GM12878 (cell line): Measurements from ENCODE around the gene TRAK2. TPM values are rescaled to one million over a fixed set of nuclear protein-coding genes. Genes with fewer than 3 reads are reported as not detected.

Experiments used
- ATAC-seq: fragments of 200-7000 bp; cut with Tn5 transposase; 3 replicates; pipeline ENCODE4 v1.9.1; 2020; ENCODE audit warnings: mild to moderate bottlenecking, moderate library complexity
- BruUV-seq: library from RNA; stranded (reverse); fragments of 400-500 nt; replicated peaks from 2 replicates; lab custom pipeline; 2021; lab: Mats Ljungman, UMichigan
- CTCF ChIA-PET: fragments of 300-600 bp; sonication (Branson Sonifier 250); formaldehyde crosslinking; extraction: SDS; loops from one replicate; lab custom pipeline; 2021; ENCODE audit warnings: inconsistent platforms; lab: Yijun Ruan, JAX
- POLR2A ChIA-PET: fragments of 350-600 bp; formaldehyde crosslinking; extraction: SDS; loops from one replicate; lab custom pipeline; 2021; ENCODE audit warnings: inconsistent platforms; lab: Charles Lee
- RAD21 ChIA-PET: fragments of 300-600 bp; sonication (Branson Sonifier 250); formaldehyde crosslinking; loops from one replicate; lab custom pipeline; 2023; ENCODE audit warnings: antibody characterized with exemption; ENCODE audit not compliant: unreplicated experiment; lab: Charles Lee
- SMC1A ChIA-PET: fragments of 300-600 bp; sonication (Branson Sonifier 250); formaldehyde crosslinking; loops from one replicate; lab custom pipeline; 2023; ENCODE audit not compliant: unreplicated experiment, uncharacterized antibody; lab: Charles Lee
- DNase-seq: peaks from one replicate; pipeline ENCODE4 v3.0.0-alpha.2; 2011; ENCODE audit warnings: low read depth, low spot score
- FAIRE-seq: peaks from 3 replicates; lab custom pipeline; 2011; peaks lifted over from hg19 to GRCh38; lab: Jason Lieb, UNC
- H2AFZ ChIP-seq: 2 replicates; pipeline ENCODE4 v1.6.0; 2011; ENCODE audit warnings: low read depth, low read length, control low read depth; ENCODE audit not compliant: control insufficient read depth
- H3K27ac ChIP-seq: 2 replicates; pipeline ENCODE4 v1.5.1; 2011; ENCODE audit warnings: control low read depth; ENCODE audit not compliant: control insufficient read depth, insufficient read depth
- H3K27me3 ChIP-seq, 2 experiments: replicated peaks in 1 of 2; 2 replicates each; pipeline versions ENCODE4 v1.6.0 to v1.6.1; 2011; ENCODE audit warnings: low read length in 1 of 2; ENCODE audit not compliant: control insufficient read depth in 2 of 2, insufficient read depth in 2 of 2
- H3K36me3 ChIP-seq, 2 experiments: 2 replicates each; pipeline ENCODE4 v1.5.1; 2011; ENCODE audit warnings: low read length in 1 of 2; ENCODE audit not compliant: control insufficient read depth in 2 of 2, insufficient read depth in 2 of 2
- H3K4me1 ChIP-seq: 2 replicates; pipeline ENCODE4 v1.6.1; 2011; ENCODE audit warnings: mild to moderate bottlenecking, low read length, moderate library complexity, mixed read lengths; ENCODE audit not compliant: control insufficient read depth, insufficient read depth
- H3K4me2 ChIP-seq: 2 replicates; pipeline ENCODE4 v1.6.0; 2011; ENCODE audit warnings: control low read depth; ENCODE audit not compliant: control insufficient read depth, insufficient read depth
- H3K4me3 ChIP-seq: fragments of 200-600 bp; sonication (generic); 2 replicates; pipeline ENCODE4 v1.5.1; 2016
- H3K79me2 ChIP-seq: 2 replicates; pipeline ENCODE4 v1.6.0; 2011; ENCODE audit warnings: low read length; ENCODE audit not compliant: control insufficient read depth, insufficient read depth
- H3K9ac ChIP-seq: 2 replicates; pipeline ENCODE4 v1.8.0; 2011; ENCODE audit warnings: low read length, control low read depth, mixed read lengths; ENCODE audit not compliant: control insufficient read depth, insufficient read depth
- H3K9me3 ChIP-seq: replicated peaks from 3 replicates; pipeline ENCODE4 v1.5.1; 2011; ENCODE audit warnings: mild to moderate bottlenecking, low read length; ENCODE audit not compliant: control insufficient read depth, insufficient read depth
- H4K20me1 ChIP-seq: 2 replicates; pipeline ENCODE4 v1.6.0; 2011; ENCODE audit not compliant: control insufficient read depth, insufficient read depth
- DPF2 ChIP-seq: fragments of 450-650 bp; IDR thresholded peaks from 2 replicates; pipeline ENCODE4 v1.6.1; 2017; ENCODE audit warnings: mild to moderate bottlenecking
- EGR1 ChIP-seq, 2 experiments: IDR thresholded peaks; 1 replicate in 1 of 2; 2 replicates in 1 of 2; pipeline ENCODE4 v1.6.1; 2011 to 2012; ENCODE audit warnings: low read depth in 2 of 2, low read length in 2 of 2, borderline replicate concordance in 1 of 2, mild to moderate bottlenecking in 1 of 2, moderate library complexity in 1 of 2
- ETV6 ChIP-seq, 2 experiments: fragments of 450-650 bp in 1 of 2; IDR thresholded peaks in 1 of 2; conservative IDR thresholded peaks in 1 of 2; 2 replicates each; pipeline ENCODE4 v1.6.1; 2014; ENCODE audit warnings: antibody characterized with exemption in 1 of 2, borderline replicate concordance in 1 of 2, low read depth in 1 of 2, mild to moderate bottlenecking in 1 of 2, moderate library complexity in 1 of 2
- FOXM1 ChIP-seq: IDR thresholded peaks from 2 replicates; pipeline ENCODE4 v1.6.1; 2012; ENCODE audit warnings: low read depth, mild to moderate bottlenecking, inconsistent platforms, low read length, moderate library complexity
- MTA2 ChIP-seq: fragments of 450-650 bp; IDR thresholded peaks from 2 replicates; pipeline ENCODE4 v1.6.1; 2016; ENCODE audit warnings: low read depth, mild to moderate bottlenecking, moderate library complexity
- MTA3 ChIP-seq: IDR thresholded peaks from 2 replicates; pipeline ENCODE4 v1.6.1; 2012; ENCODE audit warnings: low read length, inconsistent platforms, borderline replicate concordance
- NFIC ChIP-seq: IDR thresholded peaks from 2 replicates; pipeline ENCODE4 v1.6.1; 2012; ENCODE audit warnings: low read depth, mild to moderate bottlenecking, inconsistent platforms, low read length, moderate library complexity
- NFYB ChIP-seq: IDR thresholded peaks from 2 replicates; pipeline ENCODE4 v1.6.1; 2011; ENCODE audit warnings: low read depth, mild to moderate bottlenecking, low read length, improper control_type of control experiment, moderate library complexity; ENCODE audit not compliant: insufficient read depth
- PAX8 ChIP-seq: fragments of 450-650 bp; IDR thresholded peaks from 2 replicates; pipeline ENCODE4 v1.6.1; 2017; ENCODE audit warnings: mild to moderate bottlenecking, moderate library complexity
- RB1 ChIP-seq: fragments of 450-650 bp; formaldehyde crosslinking; IDR thresholded peaks from 2 replicates; pipeline ENCODE4 v1.6.1; 2017; ENCODE audit warnings: mild to moderate bottlenecking, borderline replicate concordance
- SMAD1 ChIP-seq: fragments of 450-650 bp; IDR thresholded peaks from 2 replicates; pipeline ENCODE4 v1.6.1; 2018; ENCODE audit warnings: mild to moderate bottlenecking, low read depth; ENCODE audit not compliant: partially characterized antibody
- ZBTB4 ChIP-seq: fragments of 450-650 bp; formaldehyde crosslinking; IDR thresholded peaks from 2 replicates; pipeline ENCODE4 v1.4.0; 2022; ENCODE audit warnings: mild to moderate bottlenecking, moderate library complexity
- ZNF217 ChIP-seq: fragments of 450-650 bp; IDR thresholded peaks from 2 replicates; pipeline ENCODE4 v1.6.1; 2017; ENCODE audit warnings: antibody characterized with exemption, mild to moderate bottlenecking
- ZNF687 ChIP-seq: fragments of 450-650 bp; IDR thresholded peaks from 2 replicates; pipeline ENCODE4 v1.6.1; 2017; ENCODE audit warnings: mild to moderate bottlenecking, moderate library complexity
- in situ Hi-C: fragments of 300-500 bp; cut with MboI; formaldehyde crosslinking; loops from 9 replicates; pipeline ENCODE4 v1.14.3; 2018; ENCODE audit warnings: mixed read lengths
- intact Hi-C: fragments of 100-400 bp; cut with micrococcal nuclease; formaldehyde crosslinking; loops from one replicate; pipeline ENCODE4 v1.14.2; 2022; ENCODE audit not compliant: unreplicated experiment
- polyA plus RNA-seq, 11 experiments: library from polyadenylated mRNA; depleted of rRNA in 4 of 11; unstranded in 6 of 11; stranded (reverse) in 5 of 11; fragments of >200 nt; fragmentation: Nextera tagmentation in 4 of 11; fragmentation: Illumina TruSeq in 1 of 11; extraction: Ambion mirVana in 4 of 11; extraction: Trizol in 1 of 11; gene quantifications; 1 replicate in 1 of 11; 2 replicates in 10 of 11; pipeline versions ENCODE4 v1.2.1 to v1.2.3, GENCODE V29; 2011 to 2016; ENCODE audit warnings: inconsistent platforms in 2 of 11, missing spikeins in 2 of 11, low read depth in 1 of 11
- total RNA-seq, 4 experiments: library from RNA; depleted of rRNA in 3 of 4; stranded (reverse); fragments of >200 nt in 3 of 4; fragmentation: Illumina TruSeq in 1 of 4; extraction: Trizol in 1 of 4; gene quantifications; 2 replicates each; pipeline versions ENCODE4 v1.2.1 to v1.2.3, GENCODE V29; 2013 to 2021

The TRAK2 gene
- total and polyA plus RNA-seq, 10 of the 15 experiments (the other 5 are each of a cell fraction or from before 2014, with no cell fraction given): 5.2 to 20.0 (median 11.8) TPM

DNA sequence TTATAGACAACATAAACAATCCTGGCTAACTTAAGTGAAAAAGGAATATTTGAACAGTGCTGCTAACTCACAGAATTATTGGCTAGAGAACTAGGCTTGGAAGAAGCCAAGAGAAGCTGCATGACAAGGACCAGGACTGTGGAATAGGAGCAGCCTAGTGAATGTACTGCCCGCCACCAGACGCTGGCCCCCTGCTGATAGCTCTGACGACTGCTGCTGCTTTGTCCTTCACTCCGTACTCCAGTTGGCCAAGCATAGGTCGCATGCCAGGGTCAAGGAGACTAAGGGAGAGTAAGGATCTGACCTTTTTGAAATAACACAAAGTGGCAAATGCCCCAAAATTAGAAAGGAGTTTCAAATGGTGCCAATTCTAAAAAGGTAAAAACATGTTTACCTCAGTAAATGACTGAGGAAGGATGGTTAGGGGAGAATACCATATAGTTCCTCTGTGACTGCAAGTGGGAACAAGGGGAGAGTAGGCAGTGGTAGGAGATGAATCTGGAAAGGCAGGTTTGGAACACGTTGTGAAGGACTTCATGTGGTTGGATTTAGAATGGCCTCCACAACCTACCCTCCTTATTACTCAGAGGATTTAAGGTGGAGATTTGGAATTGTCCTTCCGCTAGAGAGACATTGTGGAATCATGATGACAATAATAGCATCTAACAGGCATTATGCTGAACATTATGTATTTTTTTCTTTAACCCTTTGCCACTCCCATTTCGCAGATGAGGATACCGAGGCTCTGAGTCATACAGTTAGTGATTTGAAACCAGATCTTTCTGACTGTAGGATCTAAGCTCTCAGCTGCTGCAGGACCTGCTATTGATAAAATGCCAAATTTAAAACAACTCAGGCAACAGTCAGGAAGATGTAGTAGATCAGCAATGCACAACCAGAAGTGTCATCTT is 19.8 kb upstream of the TRAK2 start (continued):
- TF ChIP-seq ZBTB4 (CRISPR knock-in tag): no peak
- no peak for TF ChIP-seq NFYB

DNA sequence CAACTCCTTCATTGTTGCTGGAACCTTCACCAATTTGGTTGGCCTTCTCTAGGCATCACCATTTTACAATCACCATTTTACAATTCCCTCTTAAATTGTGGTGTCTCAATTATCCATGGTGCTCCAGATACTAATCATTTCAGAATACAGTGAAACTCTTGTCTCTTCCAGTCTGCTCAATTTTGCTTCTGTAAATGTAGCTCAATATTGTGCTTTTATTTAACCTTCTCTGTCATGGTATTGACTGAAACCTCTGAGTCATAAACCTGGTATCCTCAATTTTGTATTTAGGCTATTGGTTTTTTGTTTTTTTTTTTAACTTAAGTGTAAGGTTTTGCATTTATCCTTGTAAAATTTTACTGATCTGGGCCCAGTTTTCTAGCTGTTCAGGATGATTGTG is 16.4 kb upstream of the TRAK2 start:
- CTCF ChIA-PET: interaction anchor here (1.1 kb wide), 1 partner anchor 8 kb away, joined by 3 read pairs; no protein-coding TSS in a partner anchor
- no peaks in the 10 kb centered on the region for H4K20me1 ChIP-seq
- RAD21 ChIA-PET: interaction anchor here (0.7 kb wide), 1 partner anchor 53 kb away, joined by 3 read pairs; no protein-coding TSS in a partner anchor
- no TSS peak for BruUV-seq
- no peak overlapping the region for H3K27ac ChIP-seq
- H3K36me3 ChIP-seq: no peaks in the 10 kb centered on the region
- POLR2A ChIA-PET: interaction anchor here (0.6 kb wide), 1 partner anchor 31 kb away, joined by 3 read pairs; no protein-coding TSS in a partner anchor
- H3K79me2 ChIP-seq: no peaks in the 10 kb centered on the region
- no peak for ATAC-seq
- no peak overlapping the region for H3K9ac ChIP-seq
- intact Hi-C loops (no loop called here), in situ Hi-C loops (no loop called here)
- no peak overlapping the region for H3K4me3 ChIP-seq
- DNase-seq: no peak
- H2AFZ ChIP-seq: no peak overlapping the region
- H3K4me2 ChIP-seq: no peak overlapping the region
- no peaks in the 10 kb centered on the region for H3K4me1 ChIP-seq
- no peak for FAIRE-seq
- SMC1A ChIA-PET: no interaction called here
- no peak for TF ChIP-seq ZNF217
- TF ChIP-seq NFIC: no peak
- TF ChIP-seq RB1: no peak
- no peak for TF ChIP-seq FOXM1
- no peak for TF ChIP-seq MTA2
- no peak for TF ChIP-seq NFYB
- no peak for TF ChIP-seq PAX8
- TF ChIP-seq EGR1 (IDR thresholded peaks at IDR 0.05; ENCODE audit: borderline replicate concordance in 1 of 2, low read depth in 2 of 2, low read length in 2 of 2): no peak
- no peak for TF ChIP-seq ZNF687
- no peak for TF ChIP-seq MTA3
- no peak for TF ChIP-seq SMAD1
- no peak for TF ChIP-seq DPF2
- no peak for TF ChIP-seq ETV6 (conservative IDR thresholded peaks at IDR 0.05 in 1 of 2, IDR thresholded peaks at IDR 0.05 in 1 of 2; ENCODE audit: borderline replicate concordance in 1 of 2, low read depth in 1 of 2)
- H3K9me3 ChIP-seq: no peaks in the 10 kb centered on the region
- H3K27me3 ChIP-seq: no peaks in the 10 kb centered on the region
